ENCODE results near the gene SH3YL1. TPM values are rescaled to one million over a fixed set of nuclear protein-coding genes. Genes with fewer than 3 reads are reported as not detected.

SH3YL1 gene
- total RNA-seq, 1 experiment from 2014 or later = 26.5 TPM

GRCh38 chr2:280650-281110 lies 16.8 kb upstream of the SH3YL1 start:
- peaks cover 26% of the 10 kb centered on the region in 2 experiments for H3K4me1 Mint-ChIP-seq
- Histone ChIP-seq H3K56ac (ENCODE audit: insufficient read length, low read depth, low read length) (no peak overlapping the region), H3K79me1 (ENCODE audit: insufficient read depth, low read depth, low read length, poor library complexity, severe bottlenecking) (peaks cover 4% of the 10 kb centered on the region), H3K14ac (ENCODE audit: insufficient read depth, low read length) (no peak overlapping the region), H2BK120ac (ENCODE audit: low read depth, low read length, poor library complexity, severe bottlenecking) (no peak overlapping the region), H3K79me2 (ENCODE audit: insufficient read depth, low read length) (no peaks in the 10 kb centered on the region), H4K20me1 (ENCODE audit: control insufficient read depth, insufficient read depth, insufficient read length) (no peaks in the 10 kb centered on the region), H4K91ac (ENCODE audit: insufficient read length, low read depth, low read length) (no peak overlapping the region), H3K23me2 (ENCODE audit: insufficient read length, low read depth, low read length, poor library complexity, severe bottlenecking) (no peaks in the 10 kb centered on the region), H3K23ac (ENCODE audit: insufficient read length, low read depth, low read length) (no peak overlapping the region), H3K4ac (ENCODE audit: low read depth, low read length) (no peak overlapping the region), H3K18ac (ENCODE audit: insufficient read length, low read depth, low read length) (no peak overlapping the region), H2AFZ (ENCODE audit: low read length) (no peak overlapping the region), H3K4me2 (ENCODE audit: insufficient read depth, insufficient read length, low read length) (no peak overlapping the region), H2BK12ac (ENCODE audit: insufficient read length, low read depth, low read length) (no peak overlapping the region), H4K8ac (replicated peaks; ENCODE audit: insufficient read length, low read depth, low read length) (no peak overlapping the region), H2AK5ac (ENCODE audit: insufficient read length, low read length) (no peak overlapping the region), H3K4me1 (ENCODE audit: insufficient read depth, low read length) (peaks cover 15% of the 10 kb centered on the region), H2BK5ac (ENCODE audit: insufficient read length, low read length) (no peak overlapping the region), H2BK20ac (ENCODE audit: low read depth, low read length, poor library complexity, severe bottlenecking) (no peak overlapping the region), H3T11ph (ENCODE audit: low read length) (no peak overlapping the region), H3K9me3 (ENCODE audit: control insufficient read depth, low read depth, low read length) (no peaks in the 10 kb centered on the region), H3K9ac (ENCODE audit: extremely low read depth, insufficient read length, low read length) (no peak overlapping the region), H3K27ac (ENCODE audit: insufficient read length, low read depth, low read length) (no peak overlapping the region), H2BK15ac (ENCODE audit: low read depth, low read length) (no peak overlapping the region), H3K27me3 (ENCODE audit: insufficient read depth, low read length) (no peaks in the 10 kb centered on the region; the same call in 1 of the 2 replicates), H4K5ac (ENCODE audit: insufficient read length, low read depth, low read length) (no peak overlapping the region)
- H3K4me3 Mint-ChIP-seq = no peak overlapping the region
- peaks cover 36 to 56% (median 55%) of the 10 kb centered on the region in 3 experiments for H3K36me3 Mint-ChIP-seq (ENCODE audit: insufficient read depth in 1 of 3, low read depth in 3 of 3)
- no peak for TF ChIP-seq CTCF (conservative IDR thresholded peaks at IDR 0.05)
- peaks cover 16% of the 10 kb centered on the region for H3K27me3 Mint-ChIP-seq (ENCODE audit: low read depth)
- H3K27ac Mint-ChIP-seq = no peak overlapping the region
- no CpG with 5 or more reads among the region's 7 CpGs for WGBS (ENCODE audit: extremely low coverage, insufficient read length, low lambda C conversion rate)
- no peak for DNase-seq
- no peaks in the 10 kb centered on the region for H3K9me3 Mint-ChIP-seq

Data from H9 (cell line).